ENCODE data around the gene PACS1. TPM values are rescaled to one million over a fixed set of nuclear protein-coding genes. Genes with fewer than 3 reads are reported as not detected.
"Not testable (repeated sequence)": the region's sequence is repeated elsewhere in the genome, so short reads cannot be mapped to it uniquely, and the experiment has no call there.

Gene PACS1
- total RNA-seq, 1 donor from 2014 or later, result 121 TPM

DNA sequence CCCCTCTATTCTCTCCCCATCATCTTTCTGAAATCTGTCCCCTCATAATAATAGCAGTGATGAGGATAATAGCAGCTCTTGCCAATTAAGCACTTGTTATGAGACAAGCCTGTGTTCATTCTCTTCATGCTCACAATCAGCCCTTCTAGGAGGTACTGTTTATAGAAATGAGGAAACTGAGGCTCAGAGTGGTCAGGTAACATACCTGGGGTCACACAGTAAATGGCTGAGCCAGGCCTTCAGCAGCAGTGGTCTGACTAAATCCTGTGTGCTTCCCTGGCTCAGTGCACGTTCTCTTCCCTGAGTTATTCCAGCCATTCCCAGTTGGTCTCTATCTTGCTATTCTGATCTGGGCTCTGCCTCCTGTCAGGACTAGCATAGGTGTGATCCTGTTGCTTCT lies 204.1 kb downstream of the PACS1 start:
- H3K36me3 Mint-ChIP-seq (ENCODE audit: low read depth), result peaks cover 60% of the 10 kb centered on the region
- ATAC-seq (ENCODE audit: low read depth) (no peak), DNase-seq (no peak)
- ChIA-PET POLR2A (no interaction called here), CTCF (no interaction called here)
- peaks cover 29% of the 10 kb centered on the region for H3K4me1 Mint-ChIP-seq
- H3K9me3 Mint-ChIP-seq, result no peaks in the 10 kb centered on the region
- TF ChIP-seq, protein P1, sequence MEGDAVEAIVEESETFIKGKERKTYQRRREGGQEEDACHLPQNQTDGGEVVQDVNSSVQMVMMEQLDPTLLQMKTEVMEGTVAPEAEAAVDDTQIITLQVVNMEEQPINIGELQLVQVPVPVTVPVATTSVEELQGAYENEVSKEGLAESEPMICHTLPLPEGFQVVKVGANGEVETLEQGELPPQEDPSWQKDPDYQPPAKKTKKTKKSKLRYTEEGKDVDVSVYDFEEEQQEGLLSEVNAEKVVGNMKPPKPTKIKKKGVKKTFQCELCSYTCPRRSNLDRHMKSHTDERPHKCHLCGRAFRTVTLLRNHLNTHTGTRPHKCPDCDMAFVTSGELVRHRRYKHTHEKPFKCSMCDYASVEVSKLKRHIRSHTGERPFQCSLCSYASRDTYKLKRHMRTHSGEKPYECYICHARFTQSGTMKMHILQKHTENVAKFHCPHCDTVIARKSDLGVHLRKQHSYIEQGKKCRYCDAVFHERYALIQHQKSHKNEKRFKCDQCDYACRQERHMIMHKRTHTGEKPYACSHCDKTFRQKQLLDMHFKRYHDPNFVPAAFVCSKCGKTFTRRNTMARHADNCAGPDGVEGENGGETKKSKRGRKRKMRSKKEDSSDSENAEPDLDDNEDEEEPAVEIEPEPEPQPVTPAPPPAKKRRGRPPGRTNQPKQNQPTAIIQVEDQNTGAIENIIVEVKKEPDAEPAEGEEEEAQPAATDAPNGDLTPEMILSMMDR (IDR thresholded peaks at IDR 0.05), result no peak
- no peak overlapping the region for H3K27ac Mint-ChIP-seq
- H3K27me3 Mint-ChIP-seq, result no peaks in the 10 kb centered on the region
- intact Hi-C loops (cut with micrococcal nuclease), result no loop called here
- no peak overlapping the region for H3K4me3 Mint-ChIP-seq

DNA sequence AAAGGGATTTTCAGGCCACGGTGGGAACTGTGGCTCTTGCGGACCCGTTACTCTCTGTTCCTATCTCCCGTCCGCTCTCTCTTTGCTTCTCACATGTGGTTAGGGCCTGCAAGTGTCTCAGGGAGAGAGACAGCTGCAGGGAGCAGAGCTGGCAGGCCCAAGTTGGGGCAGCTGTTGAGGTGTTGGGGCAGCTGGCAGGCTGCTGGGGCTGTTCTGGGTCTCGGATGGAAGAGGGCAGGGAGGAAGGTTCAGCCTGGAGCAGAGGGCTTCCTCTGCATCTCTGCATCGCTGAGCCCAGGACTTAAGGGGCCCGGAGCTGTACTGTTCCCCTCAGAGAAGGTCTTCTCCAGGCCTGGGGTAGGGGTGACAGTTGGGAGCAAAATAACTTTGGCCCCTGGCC lies 205.3 kb downstream of the PACS1 start:
- no peak for ATAC-seq (ENCODE audit: low read depth)
- H3K27ac Mint-ChIP-seq, result no peak overlapping the region
- POLR2A ChIA-PET, result no interaction called here

DNA sequence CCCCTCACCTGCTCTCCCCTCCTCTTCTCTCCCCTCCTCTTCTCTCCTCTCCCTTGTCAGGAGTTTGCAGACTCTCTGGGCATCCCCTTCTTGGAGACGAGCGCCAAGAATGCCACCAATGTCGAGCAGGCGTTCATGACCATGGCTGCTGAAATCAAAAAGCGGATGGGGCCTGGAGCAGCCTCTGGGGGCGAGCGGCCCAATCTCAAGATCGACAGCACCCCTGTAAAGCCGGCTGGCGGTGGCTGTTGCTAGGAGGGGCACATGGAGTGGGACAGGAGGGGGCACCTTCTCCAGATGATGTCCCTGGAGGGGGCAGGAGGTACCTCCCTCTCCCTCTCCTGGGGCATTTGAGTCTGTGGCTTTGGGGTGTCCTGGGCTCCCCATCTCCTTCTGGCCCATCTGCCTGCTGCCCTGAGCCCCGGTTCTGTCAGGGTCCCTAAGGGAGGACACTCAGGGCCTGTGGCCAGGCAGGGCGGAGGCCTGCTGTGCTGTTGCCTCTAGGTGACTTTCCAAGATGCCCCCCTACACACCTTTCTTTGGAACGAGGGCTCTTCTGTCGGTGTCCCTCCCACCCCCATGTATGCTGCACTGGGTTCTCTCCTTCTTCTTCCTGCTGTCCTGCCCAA lies 206.0 kb downstream of the PACS1 start:
- Mint-ChIP-seq H3K27me3 (no peaks in the 10 kb centered on the region), H3K27ac (no peak overlapping the region), H3K9me3 (no peaks in the 10 kb centered on the region), H3K36me3 (ENCODE audit: low read depth) (peaks cover 52% of the 10 kb centered on the region), H3K4me3 (no peak overlapping the region), H3K4me1 (peaks cover 20% of the 10 kb centered on the region)
- no peak for ATAC-seq (ENCODE audit: low read depth)
- DNase-seq, result no peak
- ChIA-PET POLR2A (no interaction called here), CTCF (no interaction called here)
- intact Hi-C loops (cut with micrococcal nuclease), result no loop called here
- TF ChIP-seq, protein P1 (IDR thresholded peaks at IDR 0.05), result no peak

More for the DNA sequence above, 205.3 kb downstream of the PACS1 start:
- DNase-seq, result no peak
- peaks cover 56% of the 10 kb centered on the region for H3K36me3 Mint-ChIP-seq (ENCODE audit: low read depth)
- peaks cover 23% of the 10 kb centered on the region for H3K4me1 Mint-ChIP-seq
- no peak overlapping the region for H3K4me3 Mint-ChIP-seq
- TF ChIP-seq, protein P1 (IDR thresholded peaks at IDR 0.05), result no peak
- CTCF ChIA-PET, result no interaction called here
- H3K27me3 Mint-ChIP-seq, result no peaks in the 10 kb centered on the region
- intact Hi-C loops (cut with micrococcal nuclease), result no loop called here
- no peaks in the 10 kb centered on the region for H3K9me3 Mint-ChIP-seq

DNA sequence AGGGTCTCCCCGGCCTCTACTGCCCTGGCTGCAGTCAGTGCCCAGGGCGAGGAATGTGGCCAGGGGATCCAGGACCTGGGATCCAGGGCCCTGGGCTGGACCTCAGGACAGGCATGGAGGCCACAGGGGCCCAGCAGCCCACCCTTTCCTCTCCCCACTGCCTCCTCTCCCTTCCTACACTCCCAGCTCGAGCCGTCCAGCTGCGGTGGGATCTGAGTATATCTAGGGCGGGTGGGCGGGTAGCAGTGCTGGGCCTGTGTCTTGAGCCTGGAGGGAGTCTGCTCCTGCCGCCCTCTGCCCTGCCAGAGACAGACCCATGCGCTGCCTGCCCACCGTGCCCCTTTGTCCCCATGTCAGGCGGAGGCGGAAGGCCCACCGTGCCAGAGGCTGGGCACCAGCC lies 206.5 kb downstream of the PACS1 start:
- H3K27me3 Mint-ChIP-seq; H3K4me3 Mint-ChIP-seq; intact Hi-C loops (cut with micrococcal nuclease); H3K9me3 Mint-ChIP-seq; DNase-seq; ATAC-seq (ENCODE audit: low read depth); H3K27ac Mint-ChIP-seq; CTCF ChIA-PET: not testable (repeated sequence)
- POLR2A ChIA-PET, result interaction anchor here (1.3 to 1.5 kb wide), 3 partner anchors 8 to 12 kb away, joined by 4 to 9 read pairs (median 8); partner anchors contain the start of gene YIF1A
- Mint-ChIP-seq H3K4me1 (peaks cover 25% of the 10 kb centered on the region), H3K36me3 (ENCODE audit: low read depth) (peaks cover 51% of the 10 kb centered on the region)

DNA sequence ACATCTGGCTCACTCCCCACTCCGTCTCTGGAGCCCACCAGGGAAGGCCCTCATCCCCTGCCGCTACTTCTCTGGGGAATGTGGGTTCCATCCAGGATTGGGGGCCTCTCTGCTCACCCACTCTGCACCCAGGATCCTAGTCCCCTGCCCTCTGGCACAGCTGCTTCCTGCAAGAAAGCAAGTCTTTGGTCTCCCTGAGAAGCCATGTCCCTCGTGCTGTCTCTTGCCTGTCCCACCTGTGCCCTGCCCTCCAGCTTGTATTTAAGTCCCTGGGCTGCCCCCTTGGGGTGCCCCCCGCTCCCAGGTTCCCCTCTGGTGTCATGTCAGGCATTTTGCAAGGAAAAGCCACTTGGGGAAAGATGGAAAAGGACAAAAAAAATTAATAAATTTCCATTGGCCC lies 207.0 kb downstream of the PACS1 start:
- H3K27me3 Mint-ChIP-seq; DNase-seq; H3K9me3 Mint-ChIP-seq; H3K4me3 Mint-ChIP-seq; H3K27ac Mint-ChIP-seq; ATAC-seq (ENCODE audit: low read depth); intact Hi-C loops (cut with micrococcal nuclease); CTCF ChIA-PET: not testable (repeated sequence)
- Mint-ChIP-seq H3K36me3 (ENCODE audit: low read depth) (peaks cover 47% of the 10 kb centered on the region), H3K4me1 (peaks cover 27% of the 10 kb centered on the region)
- POLR2A ChIA-PET, result interaction anchor here (0.6 to 1.5 kb wide), 4 partner anchors 8 to 1329 kb away, joined by 4 to 9 read pairs (median 7); partner anchors contain the start of gene YIF1A

DNA sequence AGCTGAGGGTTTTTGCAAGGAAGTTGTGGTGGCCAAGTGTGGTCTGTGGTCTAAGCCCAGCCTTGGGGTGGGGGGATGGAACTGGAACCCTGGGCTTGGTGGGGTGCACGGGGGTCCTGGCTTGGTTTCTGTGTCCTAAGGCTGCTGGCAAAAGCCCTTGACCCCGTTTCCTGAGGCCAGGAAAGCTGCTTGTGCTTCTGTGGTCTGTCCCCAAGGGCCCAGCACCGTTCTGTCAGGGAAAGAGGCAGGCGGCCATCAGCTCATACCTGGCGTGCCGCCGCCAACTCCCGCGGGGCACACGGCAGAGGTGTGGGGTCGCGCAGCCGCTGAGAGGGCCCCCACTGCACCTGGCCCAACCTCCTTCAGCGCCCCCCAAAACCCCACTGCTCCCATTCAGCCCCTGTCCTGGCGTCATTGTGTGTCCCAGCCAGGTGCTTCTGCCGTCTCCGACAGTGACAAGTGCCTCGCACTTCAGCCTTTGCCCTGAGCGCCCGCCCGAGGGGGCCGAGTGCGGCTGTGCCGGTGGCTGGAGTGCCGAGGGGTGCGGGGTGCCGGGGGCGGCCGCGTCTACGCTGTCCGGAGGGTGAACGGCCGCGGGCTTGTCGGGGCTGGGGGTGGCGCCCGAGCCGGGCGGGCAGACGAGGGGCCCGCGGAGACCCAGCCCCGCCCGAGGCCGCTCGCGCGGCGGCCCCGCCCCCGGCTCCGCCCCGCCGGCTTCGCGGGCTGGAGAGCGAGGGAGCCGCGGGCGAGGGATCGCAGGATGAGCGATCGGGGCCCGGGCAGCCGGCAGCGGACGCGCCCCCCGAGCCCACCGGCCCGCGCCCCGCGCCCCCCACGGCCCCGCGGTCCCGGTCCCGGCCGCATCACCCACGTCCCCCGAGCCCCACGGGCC lies 207.6 kb downstream of the PACS1 start, which contains the start of gene CNIH2:
TSS of gene CNIH2 (plus strand) at position 705 of the 892 bp plus-strand sequence. CDS start 282 bp downstream, outside the sequence.
- TF ChIP-seq, protein P1 (IDR thresholded peaks at IDR 0.05), result no peak
- ChIA-PET POLR2A (interaction anchor here (0.6 to 1.5 kb wide), 4 partner anchors 9 to 1328 kb away, joined by 4 to 9 read pairs (median 7); partner anchors contain the start of gene YIF1A), CTCF (no interaction called here)
- ATAC-seq (ENCODE audit: low read depth), result peak; percentile 35
- peak; percentile 73 for DNase-seq
- Mint-ChIP-seq H3K4me3 (peak within 1 kb of the TSS; percentile 53), H3K27ac (no peak within 1 kb of the TSS), H3K4me1 (peaks cover 34% of the 10 kb centered on the region), H3K9me3 (no peaks in the 10 kb centered on the region), H3K27me3 (no peaks in the 10 kb centered on the region), H3K36me3 (ENCODE audit: low read depth) (peaks cover 40% of the 10 kb centered on the region)
- intact Hi-C loops (cut with micrococcal nuclease), result loop anchor here (1.0 kb wide), 1 partner anchor 9 kb away; the partner anchor contains the start of gene RAB1B

All from activated B cell treated with CpG ODN at 0.5 μM for 24 hours (primary cell).